Left cardiac atrium (tissue), 4 donors: ENCODE data around the gene NTSR1. TPM values are rescaled to one million over a fixed set of nuclear protein-coding genes. Genes with fewer than 3 reads are reported as not detected.
A peak's percentile ranks its signal among the peaks of the same experiment; 100 is the strongest.

Experiments
- ATAC-seq, 2 donors: fragments of 200-7000 bp; cut with Tn5 transposase; one replicate each; pipeline ENCODE4 v1.9.1; 2020; ENCODE audit warnings: mild to moderate bottlenecking in 2 of 2, moderate library complexity in 2 of 2
- DNase-seq: peaks from one replicate; pipeline ENCODE4 v3.0.0-alpha.2; 2020
- intact Hi-C, 2 donors: fragments of 100-400 bp; cut with DNase I; formaldehyde crosslinking; loops; one replicate each; pipeline versions ENCODE4 v1.14.1 to v1.15.1; 2022 to 2023
- total RNA-seq, 2 donors: library from RNA; stranded (reverse); fragmentation: NEBNext Ultra II Directional; extraction: Animal tissue kit (Norgen Biotek cat#: 25700); gene quantifications; one replicate each; pipeline ENCODE4 v1.2.1, GENCODE V29; 2021
- donor health status: DM: no; HTN: yes; CAD: no.
- donor health status: DM: no; HTN: yes; CAD: no; lungs with severe emphysema.
- donor health status: DM: yes; HTN: yes; CAD: no.
- donor health status: Dilated cardiomyopathy.

NTSR1 gene
- total RNA-seq, 2 donors from 2014 or later: not detected

GRCh38 chr20:62702895-62703852 is 5.5 kb upstream of the NTSR1 start:
- DNase-seq (no peak), ATAC-seq (peak in 1 of 2 donors; percentile 55)
- intact Hi-C loops: no loop called here

GRCh38 chr20:62703853-62704228 is 4.8 kb upstream of the NTSR1 start:
- ATAC-seq: no peak
- intact Hi-C loops: no loop called here

GRCh38 chr20:62704341-62704948 is 4.2 kb upstream of the NTSR1 start:
- intact Hi-C loops: no loop called here
- ATAC-seq (peak; percentile 78 to 81), DNase-seq (peak; percentile 92)

More at GRCh38 chr20:62703853-62704228, 4.8 kb upstream of the NTSR1 start:
- DNase-seq: no peak

GRCh38 chr20:62705627-62706026 is 3.0 kb upstream of the NTSR1 start:
- no peak for ATAC-seq
- DNase-seq: no peak
- intact Hi-C loops: no loop called here

- intact Hi-C loops: no loop called here
- DNase-seq: no peak
- ATAC-seq: no peak
Observed at GRCh38 chr20:62706344-62706743, 2.3 kb upstream of the NTSR1 start.

- DNase-seq (no peak), ATAC-seq (no peak)
- intact Hi-C loops: no loop called here
Observed at GRCh38 chr20:62706857-62707256, 1.8 kb upstream of the NTSR1 start.

GRCh38 chr20:62707276-62707920 is 1.2 kb upstream of the NTSR1 start:
- ATAC-seq: no peak
- DNase-seq: no peak
- intact Hi-C loops: no loop called here

- intact Hi-C loops: no loop called here
- no peak for DNase-seq
- ATAC-seq: no peak
Observed at GRCh38 chr20:62707921-62708521, 615 bp upstream of the NTSR1 start.

GRCh38 chr20:62709537-62709905 is 885 bp downstream of the NTSR1 start:
- intact Hi-C loops: no loop called here
- ATAC-seq (no peak), DNase-seq (no peak)

GRCh38 chr20:62710221-62710885 is 1.7 kb downstream of the NTSR1 start:
- DNase-seq (no peak), ATAC-seq (no peak)
- intact Hi-C loops: no loop called here

GRCh38 chr20:62710886-62711702 is 2.5 kb downstream of the NTSR1 start:
- DNase-seq: no peak
- intact Hi-C loops: no loop called here
- no peak for ATAC-seq

GRCh38 chr20:62711703-62712101 is 3.1 kb downstream of the NTSR1 start:
- DNase-seq: no peak
- intact Hi-C loops: no loop called here
- ATAC-seq: no peak

GRCh38 chr20:62712606-62713005 is 4.0 kb downstream of the NTSR1 start:
- ATAC-seq (no peak), DNase-seq (no peak)
- intact Hi-C loops: no loop called here

GRCh38 chr20:62714006-62714405 is 5.4 kb downstream of the NTSR1 start:
- intact Hi-C loops: no loop called here
- no peak for DNase-seq
- no peak for ATAC-seq

GRCh38 chr20:62714799-62715198 is 6.2 kb downstream of the NTSR1 start:
- intact Hi-C loops: no loop called here
- no peak for ATAC-seq
- no peak for DNase-seq

GRCh38 chr20:62715201-62715600 is 6.6 kb downstream of the NTSR1 start:
- ATAC-seq (no peak), DNase-seq (no peak)
- intact Hi-C loops: no loop called here

- ATAC-seq (no peak), DNase-seq (no peak)
- intact Hi-C loops: no loop called here
Observed at GRCh38 chr20:62716198-62716940, 7.7 kb downstream of the NTSR1 start.

GRCh38 chr20:62716941-62717310 is 8.3 kb downstream of the NTSR1 start:
- intact Hi-C loops: no loop called here
- DNase-seq (no peak), ATAC-seq (no peak)
